Measurements from ENCODE around the gene NPEPPS. TPM values are rescaled to one million over a fixed set of nuclear protein-coding genes. Genes with fewer than 3 reads are reported as not detected.

NPEPPS gene
- total and polyA plus RNA-seq, 2 of the 13 experiments (the other 11 are each of a cell fraction or from before 2014, with no cell fraction given): 53.5 to 127 TPM

- TF ChIP-seq TFDP2 (CRISPR knock-in tag; IDR thresholded peaks at IDR 0.05): peak; percentile 48; the same call in 1 of the 2 replicates
- 0 out of 2 replicates have a peak, but pooled peaks have one; percentile 16 for TF ChIP-seq RXRA (CRISPR knock-in tag; IDR thresholded peaks at IDR 0.05)
- peak; percentile 61 for TF ChIP-seq ZNF687 (CRISPR knock-in tag; IDR thresholded peaks at IDR 0.05)
- TF ChIP-seq GMEB2 (CRISPR knock-in tag; IDR thresholded peaks at IDR 0.05; ENCODE audit: low read depth): peak; percentile 59; the same call in 1 of the 2 replicates
These were observed at the start of gene NPEPPS (continued) for GRCh38 chr17:47530557-47531232.
